ENCODE results near the gene GON7.

The GON7 gene

DNA sequence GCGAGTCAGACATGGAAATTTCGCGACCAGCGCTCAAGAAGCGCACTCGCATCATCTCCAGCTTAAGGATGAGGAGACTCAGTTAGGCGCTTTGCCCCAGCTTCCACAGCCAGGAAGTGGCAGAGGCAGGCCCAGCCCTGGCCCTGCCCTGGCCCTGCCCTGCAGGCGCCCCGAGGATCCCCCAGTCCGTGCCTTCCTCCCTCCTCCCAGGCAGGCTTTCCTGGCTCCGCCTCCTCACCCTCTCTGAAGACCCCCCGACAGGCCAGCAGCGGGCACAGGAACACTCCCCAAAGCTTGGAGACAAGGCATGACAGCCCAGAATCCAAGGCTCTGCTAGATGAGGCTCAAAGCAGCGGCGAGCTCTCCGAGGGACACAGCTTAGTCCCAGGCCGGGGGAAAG is 25.3 kb upstream of the GON7 start:
- Histone ChIP-seq H3K36me3 (ENCODE audit: insufficient read depth, low read length) (peaks cover 22% of the 10 kb centered on the region), H3K9ac (ENCODE audit: insufficient read length) (no peak overlapping the region), H3K9me3 (ENCODE audit: low read depth, low read length) (no peaks in the 10 kb centered on the region), H3K27ac (no peak overlapping the region), H3K4me3 (no peak overlapping the region)
- TF ChIP-seq FOXP2 (optimal IDR thresholded peaks at IDR 0.05; ENCODE audit: control extremely low read depth, extremely low read length, insufficient read depth) = no peak
- TF ChIP-seq EZH2 (IDR thresholded peaks at IDR 0.05) = no peak
- TF ChIP-seq POLR2AphosphoS5 (IDR thresholded peaks at IDR 0.05; ENCODE audit: borderline replicate concordance, low read depth, low read length) = no peak
- no peak for DNase-seq (ENCODE audit: low read depth, low spot score)

DNA sequence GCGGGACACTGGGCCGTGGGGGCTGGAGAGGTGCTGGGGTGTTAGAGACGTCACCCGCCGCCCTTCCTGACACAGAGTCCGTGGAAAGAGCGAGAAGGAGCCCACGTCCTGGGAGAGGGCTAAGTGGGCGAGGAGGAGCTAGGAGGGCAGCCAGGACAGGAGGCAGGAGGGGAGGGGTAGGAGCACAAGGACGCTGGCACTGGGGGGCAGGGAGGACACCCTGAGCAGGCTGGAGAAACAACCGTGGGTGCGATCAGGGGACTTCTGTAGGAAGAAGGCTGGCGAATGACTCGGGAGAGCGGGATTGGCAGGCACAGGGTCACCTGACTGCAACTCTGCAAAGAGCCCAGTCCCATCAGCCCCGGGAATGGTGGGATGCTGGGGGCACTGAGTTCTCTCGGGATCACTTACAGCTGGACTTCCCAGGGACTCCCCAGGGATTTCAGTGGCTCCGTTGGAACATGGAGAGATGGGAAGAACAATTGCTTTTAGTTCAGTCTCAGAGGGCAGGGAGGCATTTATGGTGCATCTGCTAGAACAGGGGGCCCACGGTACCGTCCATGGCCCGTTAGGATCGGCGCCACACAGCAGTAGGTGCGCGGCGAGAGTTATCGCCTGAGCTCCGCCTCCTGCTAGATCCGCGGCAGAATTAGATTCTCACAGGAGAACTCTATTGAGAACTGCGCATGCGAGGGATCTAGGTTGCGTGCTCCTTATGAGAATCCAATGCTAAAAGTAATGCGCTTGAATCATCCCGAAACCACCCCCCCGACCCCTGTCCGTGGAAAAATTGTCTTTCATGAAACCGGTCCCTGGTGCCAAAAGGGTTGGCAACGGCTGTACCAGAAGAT is 24.5 kb upstream of the GON7 start:
- no peak overlapping the region for H3K9ac ChIP-seq (ENCODE audit: insufficient read length)
- no peak for DNase-seq (ENCODE audit: low read depth, low spot score)
- no peaks in the 10 kb centered on the region for H3K9me3 ChIP-seq (ENCODE audit: low read depth, low read length)
- peaks cover 27% of the 10 kb centered on the region for H3K36me3 ChIP-seq (ENCODE audit: insufficient read depth, low read length)
- H3K4me3 ChIP-seq = no peak overlapping the region
- H3K27ac ChIP-seq = no peak overlapping the region
- TF ChIP-seq EZH2 (IDR thresholded peaks at IDR 0.05) (no peak), FOXP2 (optimal IDR thresholded peaks at IDR 0.05; ENCODE audit: control extremely low read depth, extremely low read length, insufficient read depth) (no peak), POLR2AphosphoS5 (IDR thresholded peaks at IDR 0.05; ENCODE audit: borderline replicate concordance, low read depth, low read length) (no peak; the same call in 1 of the 2 replicates)

DNA sequence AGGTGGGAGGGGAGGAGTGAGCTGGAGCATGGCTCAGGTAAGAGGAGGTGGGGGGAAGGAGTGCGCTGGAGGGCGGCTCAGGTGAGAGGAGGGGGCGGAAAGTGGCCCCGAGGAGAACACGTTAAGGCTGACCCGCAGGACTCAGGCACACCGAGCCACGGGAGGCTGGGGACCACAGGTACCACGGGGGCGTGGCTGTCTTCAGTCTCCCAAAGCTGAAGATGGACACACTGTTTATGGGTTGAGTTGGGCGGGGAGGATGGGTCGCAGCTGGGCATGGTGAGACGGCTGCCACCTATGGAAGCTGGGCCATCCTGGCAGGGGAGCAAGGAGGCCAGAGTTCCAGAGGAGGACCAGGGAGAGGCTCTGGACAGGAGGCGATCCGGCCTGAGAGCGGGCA is 23.7 kb upstream of the GON7 start:
- DNase-seq (ENCODE audit: low read depth, low spot score) = no peak
- H3K36me3 ChIP-seq (ENCODE audit: insufficient read depth, low read length) = peaks cover 35% of the 10 kb centered on the region
- no peak overlapping the region for H3K4me3 ChIP-seq
- no peak overlapping the region for H3K27ac ChIP-seq
- TF ChIP-seq FOXP2 (optimal IDR thresholded peaks at IDR 0.05; ENCODE audit: control extremely low read depth, extremely low read length, insufficient read depth) (no peak), EZH2 (IDR thresholded peaks at IDR 0.05) (no peak), POLR2AphosphoS5 (IDR thresholded peaks at IDR 0.05; ENCODE audit: borderline replicate concordance, low read depth, low read length) (no peak)
- H3K9ac ChIP-seq (ENCODE audit: insufficient read length) = no peak overlapping the region
- H3K9me3 ChIP-seq (ENCODE audit: low read depth, low read length) = no peaks in the 10 kb centered on the region

DNA sequence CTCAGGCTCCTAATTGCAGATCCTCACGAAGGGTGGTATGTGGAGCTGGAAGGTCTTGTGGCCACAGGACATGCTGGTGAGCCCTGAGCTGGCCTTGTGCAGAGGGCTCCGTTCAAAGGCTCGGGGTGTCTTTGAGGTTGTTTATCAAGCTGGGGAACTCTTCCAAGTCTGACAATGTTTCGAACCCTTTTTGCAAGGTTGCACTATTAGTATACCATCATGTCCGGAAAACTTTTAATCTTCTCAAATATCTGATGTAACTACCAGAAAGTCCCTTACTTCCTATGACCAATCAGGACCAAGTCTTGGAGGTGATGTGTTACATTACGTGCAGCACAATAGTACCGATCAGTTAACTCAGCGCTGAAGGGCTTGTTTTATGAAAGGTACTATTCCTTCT is 21.7 kb upstream of the GON7 start:
- no peak for DNase-seq (ENCODE audit: low read depth, low spot score)
- no peak overlapping the region for H3K4me3 ChIP-seq
- H3K27ac ChIP-seq = peak overlapping the region; percentile 35; the same call in 1 of the 2 replicates
- H3K36me3 ChIP-seq (ENCODE audit: insufficient read depth, low read length) = peaks cover 52% of the 10 kb centered on the region
- TF ChIP-seq FOXP2 (optimal IDR thresholded peaks at IDR 0.05; ENCODE audit: control extremely low read depth, extremely low read length, insufficient read depth) (no peak), EZH2 (IDR thresholded peaks at IDR 0.05) (no peak), POLR2AphosphoS5 (IDR thresholded peaks at IDR 0.05; ENCODE audit: borderline replicate concordance, low read depth, low read length) (no peak)
- H3K9me3 ChIP-seq (ENCODE audit: low read depth, low read length) = no peaks in the 10 kb centered on the region
- no peak overlapping the region for H3K9ac ChIP-seq (ENCODE audit: insufficient read length)

DNA sequence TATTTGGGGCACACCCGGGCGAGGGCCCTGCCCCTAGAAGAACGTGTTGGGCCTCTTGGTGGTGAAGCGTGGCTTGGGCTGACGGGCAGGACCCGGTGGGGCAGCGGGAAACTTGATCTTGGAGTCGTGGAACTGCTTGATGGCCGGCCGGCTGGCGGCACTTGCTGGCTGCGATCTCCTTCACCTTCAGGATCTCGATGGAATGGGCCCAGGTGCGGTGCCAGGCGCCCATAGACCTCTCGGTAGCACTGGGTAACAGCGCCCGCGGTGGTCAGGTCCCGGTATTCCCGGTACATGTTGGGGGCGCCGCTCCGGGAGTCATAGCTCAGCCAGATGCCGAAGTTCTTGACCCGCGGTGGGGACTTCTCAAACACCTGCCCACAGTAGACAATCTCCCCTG is 16.7 kb upstream of the GON7 start:
- H3K36me3 ChIP-seq (ENCODE audit: insufficient read depth, low read length) = peaks cover 88% of the 10 kb centered on the region
- no peak for DNase-seq (ENCODE audit: low read depth, low spot score)

DNA sequence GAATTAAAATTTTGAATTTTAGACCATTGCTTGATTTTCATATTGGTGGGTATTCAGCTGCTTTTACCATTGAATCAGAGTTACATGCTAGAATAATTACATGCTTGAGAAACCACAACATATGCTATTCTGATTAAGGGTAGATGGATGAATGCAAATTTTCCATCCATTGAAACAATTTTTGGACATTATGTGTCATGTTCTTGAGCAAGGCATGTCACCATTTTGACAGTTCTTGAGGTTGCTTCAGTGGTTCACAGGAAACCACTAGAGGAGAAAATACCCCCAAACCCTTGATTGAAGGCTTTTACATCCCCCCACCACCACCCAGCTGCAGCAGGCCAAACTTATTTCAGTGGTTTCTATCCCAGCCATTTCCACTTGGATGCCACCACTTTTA is 13.6 kb upstream of the GON7 start:
- peaks cover 84% of the 10 kb centered on the region for H3K36me3 ChIP-seq (ENCODE audit: insufficient read depth, low read length)
- no peak for TF ChIP-seq EZH2 (IDR thresholded peaks at IDR 0.05)
- no peak for DNase-seq (ENCODE audit: low read depth, low spot score)
- no peak overlapping the region for H3K27ac ChIP-seq
- H3K9ac ChIP-seq (ENCODE audit: insufficient read length) = no peak overlapping the region
- H3K4me3 ChIP-seq = no peak overlapping the region
- H3K9me3 ChIP-seq (ENCODE audit: low read depth, low read length) = no peaks in the 10 kb centered on the region

More for the DNA sequence above, 16.7 kb upstream of the GON7 start:
- no peak overlapping the region for H3K4me3 ChIP-seq
- no peaks in the 10 kb centered on the region for H3K9me3 ChIP-seq (ENCODE audit: low read depth, low read length)
- H3K27ac ChIP-seq = no peak overlapping the region
- TF ChIP-seq POLR2AphosphoS5 (IDR thresholded peaks at IDR 0.05; ENCODE audit: borderline replicate concordance, low read depth, low read length) (no peak), EZH2 (IDR thresholded peaks at IDR 0.05) (no peak)
- H3K9ac ChIP-seq (ENCODE audit: insufficient read length) = no peak overlapping the region

DNA sequence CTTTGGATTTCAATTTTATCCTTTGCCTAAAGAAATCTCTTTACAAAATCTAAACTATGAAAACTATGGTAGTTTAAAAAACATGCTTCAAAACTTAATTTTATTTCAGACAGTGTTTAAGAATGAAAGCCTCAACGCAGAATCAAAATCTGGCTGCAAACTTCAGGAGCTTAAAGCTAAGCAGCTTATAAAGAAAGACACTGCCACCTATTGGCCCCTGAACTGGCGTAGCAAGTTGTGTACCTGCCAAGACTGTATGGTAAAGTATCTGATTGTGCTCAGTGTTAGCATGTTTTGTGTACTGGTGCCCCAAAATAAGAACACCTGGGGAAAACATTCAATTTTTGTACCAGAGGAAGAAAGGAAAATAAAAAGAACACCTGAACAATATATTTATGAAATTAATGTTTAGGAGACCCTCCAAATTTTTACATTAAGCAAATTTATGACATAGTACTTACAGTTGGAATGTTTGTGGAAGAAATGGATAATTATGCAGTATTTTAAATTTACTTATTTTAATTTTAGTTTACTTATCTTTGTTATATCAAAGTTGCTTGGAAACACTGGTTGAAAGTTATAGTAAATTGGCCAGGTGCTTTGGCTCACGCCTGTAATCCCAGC is 12.3 kb upstream of the GON7 start:
- Histone ChIP-seq H3K36me3 (ENCODE audit: insufficient read depth, low read length) (peaks cover 86% of the 10 kb centered on the region), H3K9me3 (ENCODE audit: low read depth, low read length) (no peaks in the 10 kb centered on the region), H3K9ac (ENCODE audit: insufficient read length) (no peak overlapping the region), H3K4me3 (no peak overlapping the region), H3K27ac (peak overlapping the region; percentile 50; the same call in 1 of the 2 replicates)
- TF ChIP-seq POLR2AphosphoS5 (IDR thresholded peaks at IDR 0.05; ENCODE audit: borderline replicate concordance, low read depth, low read length) = no peak
- no peak for TF ChIP-seq FOXP2 (optimal IDR thresholded peaks at IDR 0.05; ENCODE audit: control extremely low read depth, extremely low read length, insufficient read depth)
- TF ChIP-seq EZH2 (IDR thresholded peaks at IDR 0.05) = no peak
- peak; percentile 50 for DNase-seq (ENCODE audit: low read depth, low spot score)

DNA sequence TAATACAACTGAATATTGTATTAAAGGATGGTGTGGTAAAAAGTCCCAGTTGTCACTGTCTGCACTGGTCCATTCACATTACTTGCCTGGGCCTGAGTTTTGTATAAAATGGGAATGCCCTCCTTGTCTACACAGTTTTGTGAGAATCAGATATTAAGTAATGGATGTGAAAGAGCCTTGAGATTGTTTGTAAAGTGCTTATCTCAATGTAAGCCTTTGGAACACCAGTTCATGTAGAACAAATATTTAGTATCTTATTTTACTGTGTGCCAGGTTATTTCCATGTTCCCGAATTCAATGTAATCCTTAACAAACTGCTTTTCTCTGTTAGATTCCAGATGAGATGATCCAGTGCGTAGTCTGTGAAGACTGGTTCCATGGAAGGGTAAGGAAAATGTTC is 7.7 kb upstream of the GON7 start:
- H3K4me3 ChIP-seq = no peak overlapping the region
- H3K9ac ChIP-seq (ENCODE audit: insufficient read length) = no peak overlapping the region
- no peak for DNase-seq (ENCODE audit: low read depth, low spot score)
- TF ChIP-seq POLR2AphosphoS5 (IDR thresholded peaks at IDR 0.05; ENCODE audit: borderline replicate concordance, low read depth, low read length) (no peak), FOXP2 (optimal IDR thresholded peaks at IDR 0.05; ENCODE audit: control extremely low read depth, extremely low read length, insufficient read depth) (no peak), EZH2 (IDR thresholded peaks at IDR 0.05) (no peak)
- H3K9me3 ChIP-seq (ENCODE audit: low read depth, low read length) = no peaks in the 10 kb centered on the region
- no peak overlapping the region for H3K27ac ChIP-seq
- H3K36me3 ChIP-seq (ENCODE audit: insufficient read depth, low read length) = peaks cover 81% of the 10 kb centered on the region
